ENCODE data around the gene CELSR1. TPM values are rescaled to one million over a fixed set of nuclear protein-coding genes. Genes with fewer than 3 reads are reported as not detected.
A peak's percentile ranks its signal among the peaks of the same experiment; 100 is the strongest.

The CELSR1 gene
- total RNA-seq, 3 donors from 2014 or later (not counting 1 experiment from before 2014, with no cell fraction given), result 0.89 to 3.9 (median 1.9) TPM

- intact Hi-C loops (cut with micrococcal nuclease), result no loop called here
- no peaks in the 10 kb centered on the region for H3K9me3 Mint-ChIP-seq
- H3K36me3 Mint-ChIP-seq, result no peaks in the 10 kb centered on the region
- peaks cover 15% of the 10 kb centered on the region for H3K27me3 ChIP-seq (ENCODE audit: control insufficient read depth, insufficient read depth, low read length)
- H3K4me3 Mint-ChIP-seq, result no peak overlapping the region
- peaks cover 23% of the 10 kb centered on the region for H3K4me1 ChIP-seq (ENCODE audit: control insufficient read depth, insufficient read depth, low read length)
- 95% methylated on average over 45 of the region's 45 CpGs for WGBS (ENCODE audit: insufficient coverage)
- no peaks in the 10 kb centered on the region for H3K36me3 ChIP-seq (ENCODE audit: control insufficient read depth, insufficient read depth, low read length)
- no peak for DNase-seq
- H3K4me1 Mint-ChIP-seq, result peaks cover 6 to 7% of the 10 kb centered on the region in 2 donors
- no peak for ATAC-seq
- no peak for TF ChIP-seq CTCF (IDR thresholded peaks at IDR 0.05)
- no peak overlapping the region for H3K27ac Mint-ChIP-seq
- no peak overlapping the region for H3K27ac ChIP-seq (ENCODE audit: low read length)
- H3K9me3 ChIP-seq (ENCODE audit: control insufficient read depth, insufficient read depth, low read length), result no peaks in the 10 kb centered on the region
- H3K27me3 Mint-ChIP-seq (ENCODE audit: low read depth in 2 of 2), result peaks cover 15 to 20% of the 10 kb centered on the region in 2 donors
- no peak overlapping the region for H3K4me3 ChIP-seq (ENCODE audit: low read length)
These were observed 2.4 kb downstream of the CELSR1 start for GRCh38 chr22:46534901-46535630.

GRCh38 chr22:46534177-46534776 is 3.1 kb downstream of the CELSR1 start:
- H3K4me3 ChIP-seq (ENCODE audit: low read length), result no peak overlapping the region
- Mint-ChIP-seq H3K36me3 (no peaks in the 10 kb centered on the region), H3K27me3 (ENCODE audit: low read depth in 2 of 2) (peaks cover 13 to 19% of the 10 kb centered on the region in 2 donors)

GRCh38 chr22:46533070-46533833 is 4.2 kb downstream of the CELSR1 start:
- H3K36me3 ChIP-seq (ENCODE audit: control insufficient read depth, insufficient read depth, low read length), result no peaks in the 10 kb centered on the region
- intact Hi-C loops (cut with micrococcal nuclease), result no loop called here
- peaks cover 5% of the 10 kb centered on the region for H3K27me3 ChIP-seq (ENCODE audit: control insufficient read depth, insufficient read depth, low read length)
- no peak for DNase-seq
- no peak overlapping the region for H3K4me3 ChIP-seq (ENCODE audit: low read length)
- H3K4me1 Mint-ChIP-seq, result peaks cover 4 to 6% of the 10 kb centered on the region in 2 donors
- H3K27ac ChIP-seq (ENCODE audit: low read length), result no peak overlapping the region
- peaks cover 12% of the 10 kb centered on the region for H3K4me1 ChIP-seq (ENCODE audit: control insufficient read depth, insufficient read depth, low read length)
- ATAC-seq, result no peak
- H3K27ac Mint-ChIP-seq, result no peak overlapping the region
- peak overlapping the region; percentile 42 for H3K4me3 Mint-ChIP-seq
- peaks cover 4 to 11% of the 10 kb centered on the region in 2 donors for H3K27me3 Mint-ChIP-seq (ENCODE audit: low read depth in 2 of 2)
- 93% methylated on average over 41 of the region's 41 CpGs for WGBS (ENCODE audit: insufficient coverage)
- TF ChIP-seq CTCF (IDR thresholded peaks at IDR 0.05), result no peak
- H3K36me3 Mint-ChIP-seq, result no peaks in the 10 kb centered on the region
- H3K9me3 Mint-ChIP-seq, result no peaks in the 10 kb centered on the region
- H3K9me3 ChIP-seq (ENCODE audit: control insufficient read depth, insufficient read depth, low read length), result no peaks in the 10 kb centered on the region

More at GRCh38 chr22:46534177-46534776, 3.1 kb downstream of the CELSR1 start:
- Histone ChIP-seq H3K9me3 (ENCODE audit: control insufficient read depth, insufficient read depth, low read length) (no peaks in the 10 kb centered on the region), H3K4me1 (ENCODE audit: control insufficient read depth, insufficient read depth, low read length) (peaks cover 23% of the 10 kb centered on the region), H3K36me3 (ENCODE audit: control insufficient read depth, insufficient read depth, low read length) (no peaks in the 10 kb centered on the region), H3K27me3 (ENCODE audit: control insufficient read depth, insufficient read depth, low read length) (peaks cover 15% of the 10 kb centered on the region), H3K27ac (ENCODE audit: low read length) (no peak overlapping the region)
- Mint-ChIP-seq H3K4me3 (no peak overlapping the region), H3K4me1 (peaks cover 6 to 7% of the 10 kb centered on the region in 2 donors), H3K9me3 (no peaks in the 10 kb centered on the region), H3K27ac (no peak overlapping the region)
- ATAC-seq (no peak), DNase-seq (no peak)
- 96% methylated on average over 30 of the region's 30 CpGs for WGBS (ENCODE audit: insufficient coverage)
- intact Hi-C loops (cut with micrococcal nuclease), result no loop called here
- no peak for TF ChIP-seq CTCF (IDR thresholded peaks at IDR 0.05)

All from natural killer cell (primary cell).